ENCODE data around the gene SETD1B.

GRCh38 chr12:121810833-121811433 is 7.1 kb downstream of the SETD1B start:
- no peak for TF ChIP-seq CTCF (IDR thresholded peaks at IDR 0.05; ENCODE audit: low read depth, low read length, poor library complexity, severe bottlenecking)
- TF ChIP-seq EZH2phosphoT487 (IDR thresholded peaks at IDR 0.05; ENCODE audit: borderline replicate concordance, low read length), result no peak

Measured in DOHH2 (cell line).